Measurements from ENCODE around the gene PON2. TPM values are rescaled to one million over a fixed set of nuclear protein-coding genes. Genes with fewer than 3 reads are reported as not detected.

The PON2 gene
- total RNA-seq, 1 experiment from 2014 or later: 50.3 TPM

DNA sequence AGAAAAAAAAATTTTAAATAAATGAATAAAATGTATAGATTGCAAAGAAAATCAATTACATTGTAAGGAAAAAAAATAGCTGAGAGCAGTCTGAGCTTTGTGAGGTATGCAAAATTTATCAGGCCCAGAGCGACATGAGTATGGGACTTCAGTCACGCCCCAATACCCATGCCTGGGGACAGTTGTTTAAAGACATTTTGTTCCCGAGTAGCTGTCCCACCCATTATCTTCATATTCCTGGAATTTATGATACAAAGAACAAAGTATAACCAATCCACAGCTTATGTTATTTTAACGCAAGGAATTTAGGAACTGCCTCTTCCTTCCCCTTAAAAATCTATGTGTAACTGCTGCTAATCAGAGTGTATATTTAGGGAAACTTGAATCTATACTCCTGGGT lies 1.6 kb upstream of the PON2 start:
- H3K9me3 ChIP-seq (ENCODE audit: insufficient read depth, low read depth): no peaks in the 10 kb centered on the region
- TF ChIP-seq, protein P1, sequence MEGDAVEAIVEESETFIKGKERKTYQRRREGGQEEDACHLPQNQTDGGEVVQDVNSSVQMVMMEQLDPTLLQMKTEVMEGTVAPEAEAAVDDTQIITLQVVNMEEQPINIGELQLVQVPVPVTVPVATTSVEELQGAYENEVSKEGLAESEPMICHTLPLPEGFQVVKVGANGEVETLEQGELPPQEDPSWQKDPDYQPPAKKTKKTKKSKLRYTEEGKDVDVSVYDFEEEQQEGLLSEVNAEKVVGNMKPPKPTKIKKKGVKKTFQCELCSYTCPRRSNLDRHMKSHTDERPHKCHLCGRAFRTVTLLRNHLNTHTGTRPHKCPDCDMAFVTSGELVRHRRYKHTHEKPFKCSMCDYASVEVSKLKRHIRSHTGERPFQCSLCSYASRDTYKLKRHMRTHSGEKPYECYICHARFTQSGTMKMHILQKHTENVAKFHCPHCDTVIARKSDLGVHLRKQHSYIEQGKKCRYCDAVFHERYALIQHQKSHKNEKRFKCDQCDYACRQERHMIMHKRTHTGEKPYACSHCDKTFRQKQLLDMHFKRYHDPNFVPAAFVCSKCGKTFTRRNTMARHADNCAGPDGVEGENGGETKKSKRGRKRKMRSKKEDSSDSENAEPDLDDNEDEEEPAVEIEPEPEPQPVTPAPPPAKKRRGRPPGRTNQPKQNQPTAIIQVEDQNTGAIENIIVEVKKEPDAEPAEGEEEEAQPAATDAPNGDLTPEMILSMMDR (conservative IDR thresholded peaks at IDR 0.05): no peak
- TF ChIP-seq EZH2 (IDR thresholded peaks at IDR 0.05; ENCODE audit: low read depth): no peak
- no peak for DNase-seq
- H3K27me3 ChIP-seq (ENCODE audit: insufficient read depth, low read depth): no peaks in the 10 kb centered on the region
- peaks cover 6% of the 10 kb centered on the region; the same call in 1 of the 2 replicates for H3K4me1 ChIP-seq (replicated peaks; ENCODE audit: insufficient read depth)
- 0 out of 2 replicates have a peak, but pooled peaks cover 2% of the 10 kb centered on the region for H3K79me2 ChIP-seq (ENCODE audit: low read depth)
- H3K36me3 ChIP-seq (ENCODE audit: low read depth): no peaks in the 10 kb centered on the region
- H3K9me2 ChIP-seq (ENCODE audit: insufficient read depth): no peaks in the 10 kb centered on the region
- no peak overlapping the region for H2AFZ ChIP-seq
- intact Hi-C loops (cut with micrococcal nuclease; ENCODE audit: unreplicated experiment): no loop called here
- no peak overlapping the region for H3K4me2 ChIP-seq
- H3K4me3 ChIP-seq: no peak overlapping the region
- no TSS peak for BruUV-seq (replicated peaks)
- H4K20me1 ChIP-seq (ENCODE audit: insufficient read depth): no peaks in the 10 kb centered on the region
- POLR2A ChIA-PET (ENCODE audit: unreplicated experiment): no interaction called here
- CTCF ChIA-PET: no interaction called here
- H3K27ac ChIP-seq: no peak overlapping the region
- no peaks in the 10 kb centered on the region; the same call in 1 of the 2 replicates for H3F3A ChIP-seq (ENCODE audit: insufficient read depth, low read depth)

DNA sequence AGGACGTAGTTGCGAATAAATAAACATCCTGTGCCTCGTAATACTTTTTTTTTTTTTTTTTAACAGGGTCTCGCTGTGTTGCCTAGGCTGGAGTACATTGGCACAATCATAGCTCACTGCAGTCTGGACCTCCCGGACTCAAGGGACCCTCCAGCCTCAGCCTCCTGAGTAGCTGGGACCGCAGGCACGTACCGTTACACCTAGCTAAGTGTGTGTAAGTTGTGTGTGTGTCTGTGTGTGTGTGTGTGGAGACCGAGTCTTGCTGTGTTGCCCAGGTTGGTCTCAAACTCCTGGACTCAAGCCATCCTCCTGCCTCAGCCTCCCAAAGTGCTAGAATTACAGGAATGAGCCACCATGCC lies 573 bp upstream of the PON2 start:
- Histone ChIP-seq H2AFZ (peak overlapping the region; percentile 90), H4K20me1 (ENCODE audit: insufficient read depth) (no peaks in the 10 kb centered on the region), H3K9me3 (ENCODE audit: insufficient read depth, low read depth) (no peaks in the 10 kb centered on the region), H3K27me3 (ENCODE audit: insufficient read depth, low read depth) (no peaks in the 10 kb centered on the region), H3K79me2 (ENCODE audit: low read depth) (0 out of 2 replicates have a peak, but pooled peaks cover 4% of the 10 kb centered on the region), H3K4me1 (replicated peaks; ENCODE audit: insufficient read depth) (peaks cover 11% of the 10 kb centered on the region), H3K27ac (peak overlapping the region; percentile 46; the same call in 1 of the 2 replicates), H3F3A (ENCODE audit: insufficient read depth, low read depth) (no peaks in the 10 kb centered on the region; the same call in 1 of the 2 replicates), H3K36me3 (ENCODE audit: low read depth) (no peaks in the 10 kb centered on the region), H3K9me2 (ENCODE audit: insufficient read depth) (no peaks in the 10 kb centered on the region), H3K4me2 (peak overlapping the region; percentile 84), H3K4me3 (peak overlapping the region; percentile 69)
- TF ChIP-seq EZH2 (IDR thresholded peaks at IDR 0.05; ENCODE audit: low read depth): no peak
- TF ChIP-seq, protein P1 (conservative IDR thresholded peaks at IDR 0.05): no peak
- POLR2A ChIA-PET (ENCODE audit: unreplicated experiment): interaction anchor here (0.6 kb wide), 1 partner anchor 1683 kb away, joined by 3 read pairs; no protein-coding TSS in a partner anchor
- CTCF ChIA-PET: interaction anchor here (0.6 to 0.7 kb wide), 2 partner anchors 58 to 776 kb away, joined by 3 to 4 read pairs; no protein-coding TSS in a partner anchor
- BruUV-seq (replicated peaks): TSS peak; percentile 83
- intact Hi-C loops (cut with micrococcal nuclease; ENCODE audit: unreplicated experiment): no loop called here
- DNase-seq: no peak

DNA sequence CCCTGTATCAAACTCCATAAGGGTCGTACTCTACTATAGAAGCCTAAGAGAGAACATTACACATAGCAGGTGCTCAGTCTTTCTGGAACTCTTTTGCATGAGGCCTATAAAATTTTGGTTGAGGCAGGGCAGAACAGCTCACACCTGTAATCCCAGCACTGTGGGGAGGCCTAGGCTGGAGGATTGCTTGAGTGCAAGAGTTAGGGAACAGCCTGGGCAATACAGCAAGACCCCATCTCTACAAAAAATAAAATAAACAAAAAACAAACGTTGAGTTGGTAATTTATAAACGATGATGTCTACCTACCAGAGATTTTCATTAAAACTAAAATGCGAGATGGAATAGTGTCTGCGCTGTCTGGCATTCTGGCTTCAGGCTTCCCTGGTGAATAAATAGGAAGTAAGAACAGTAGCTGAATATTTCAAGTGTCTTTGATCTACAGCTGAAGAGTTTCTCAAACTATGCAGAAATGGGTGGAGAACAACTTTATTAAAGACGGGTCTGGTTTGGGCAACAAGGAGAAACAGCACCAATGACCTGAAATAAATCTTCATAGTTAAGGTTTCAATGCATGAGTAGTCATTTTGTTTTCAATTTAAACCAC lies 774 bp downstream of the PON2 start:
- intact Hi-C loops (cut with micrococcal nuclease; ENCODE audit: unreplicated experiment): no loop called here
- Histone ChIP-seq H3K9me3 (ENCODE audit: insufficient read depth, low read depth) (no peaks in the 10 kb centered on the region), H3K4me1 (replicated peaks; ENCODE audit: insufficient read depth) (peaks cover 11% of the 10 kb centered on the region), H2AFZ (peak overlapping the region; percentile 90), H4K20me1 (ENCODE audit: insufficient read depth) (no peaks in the 10 kb centered on the region), H3K36me3 (ENCODE audit: low read depth) (no peaks in the 10 kb centered on the region), H3K27ac (peak overlapping the region; percentile 46; the same call in 1 of the 2 replicates), H3K79me2 (ENCODE audit: low read depth) (0 out of 2 replicates have a peak, but pooled peaks cover 4% of the 10 kb centered on the region), H3K27me3 (ENCODE audit: insufficient read depth, low read depth) (no peaks in the 10 kb centered on the region), H3K4me3 (peak overlapping the region; percentile 69), H3F3A (ENCODE audit: insufficient read depth, low read depth) (no peaks in the 10 kb centered on the region; the same call in 1 of the 2 replicates), H3K4me2 (peak overlapping the region; percentile 84), H3K9me2 (ENCODE audit: insufficient read depth) (no peaks in the 10 kb centered on the region)
- CTCF ChIA-PET: no interaction called here
- DNase-seq: no peak
- POLR2A ChIA-PET (ENCODE audit: unreplicated experiment): interaction anchor here (0.6 kb wide), 1 partner anchor 32 kb away, joined by 3 read pairs; no protein-coding TSS in a partner anchor
- no peak for TF ChIP-seq EZH2 (IDR thresholded peaks at IDR 0.05; ENCODE audit: low read depth)
- TF ChIP-seq, protein P1 (conservative IDR thresholded peaks at IDR 0.05): no peak
- BruUV-seq (replicated peaks): TSS peak; percentile 59
